HEK293T (cell line): ENCODE measurements around the gene PHACTR2.

ENCODE experiments used
- BHLHE40 ChIP-seq: fragments of 450-650 bp; IDR thresholded peaks from 2 replicates; pipeline ENCODE4 v1.6.1; 2016; ENCODE audit warnings: mild to moderate bottlenecking, moderate library complexity, borderline replicate concordance
- CTBP1 ChIP-seq: fragments of 450-650 bp; IDR thresholded peaks from 2 replicates; pipeline ENCODE4 v1.6.1; 2016; ENCODE audit warnings: borderline replicate concordance
- ELF4 ChIP-seq: fragments of 450-650 bp; IDR thresholded peaks from 2 replicates; pipeline ENCODE4 v1.6.1; 2017; ENCODE audit warnings: antibody characterized with exemption
- FOXA1 ChIP-seq: fragments of 450-650 bp; IDR thresholded peaks from 2 replicates; pipeline ENCODE4 v1.6.1; 2016; ENCODE audit warnings: mild to moderate bottlenecking
- FOXK2 ChIP-seq: fragments of 450-650 bp; IDR thresholded peaks from 2 replicates; pipeline ENCODE4 v1.6.1; 2016; ENCODE audit warnings: mild to moderate bottlenecking
- FOXM1 ChIP-seq: fragments of 450-650 bp; IDR thresholded peaks from 2 replicates; pipeline ENCODE4 v1.6.1; 2017; ENCODE audit warnings: mild to moderate bottlenecking, borderline replicate concordance
- HDGF ChIP-seq: fragments of 450-650 bp; IDR thresholded peaks from 2 replicates; pipeline ENCODE4 v1.6.1; 2017; ENCODE audit warnings: antibody characterized with exemption, borderline replicate concordance
- L3MBTL2 ChIP-seq: fragments of 450-650 bp; conservative IDR thresholded peaks from 2 replicates; pipeline ENCODE4 v1.6.1; 2016; ENCODE audit warnings: mild to moderate bottlenecking
- SP1 ChIP-seq: fragments of 450-650 bp; IDR thresholded peaks from 2 replicates; pipeline ENCODE4 v1.6.1; 2017
- SUZ12 ChIP-seq: fragments of 450-650 bp; IDR thresholded peaks from 2 replicates; pipeline ENCODE4 v1.6.1; 2016; ENCODE audit warnings: mild to moderate bottlenecking
- TARDBP ChIP-seq: fragments of 450-650 bp; IDR thresholded peaks from 2 replicates; pipeline ENCODE4 v1.6.1; 2016
- TF ChIP-seq, protein P1 (sequence below): fragments of 450-650 bp; IDR thresholded peaks from 2 replicates; pipeline ENCODE4 v1.6.1; 2016

DNA sequence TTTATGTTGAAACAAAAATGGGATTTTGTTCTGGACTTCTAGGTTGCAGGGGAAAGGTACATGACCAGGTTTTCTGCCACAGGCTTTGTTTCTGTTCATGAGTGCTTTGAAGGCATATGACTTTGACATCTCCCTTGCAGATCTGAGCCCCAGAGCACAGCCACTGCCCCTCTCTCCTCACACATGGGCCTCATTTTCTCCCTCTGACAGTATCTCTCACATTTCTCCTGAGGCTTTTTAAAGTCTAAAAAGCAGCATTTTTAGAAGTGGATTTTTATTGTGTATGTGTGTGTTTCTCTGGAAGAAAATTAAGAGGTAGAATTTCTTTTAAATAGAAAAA lies 115.5 kb downstream of the PHACTR2 start:
- no peak for TF ChIP-seq SP1
- no peak for TF ChIP-seq FOXM1
- TF ChIP-seq CTBP1, result no peak
- TF ChIP-seq TARDBP, result no peak
- no peak for TF ChIP-seq HDGF
- TF ChIP-seq L3MBTL2, result no peak
- TF ChIP-seq SUZ12, result no peak
- TF ChIP-seq, protein P1, sequence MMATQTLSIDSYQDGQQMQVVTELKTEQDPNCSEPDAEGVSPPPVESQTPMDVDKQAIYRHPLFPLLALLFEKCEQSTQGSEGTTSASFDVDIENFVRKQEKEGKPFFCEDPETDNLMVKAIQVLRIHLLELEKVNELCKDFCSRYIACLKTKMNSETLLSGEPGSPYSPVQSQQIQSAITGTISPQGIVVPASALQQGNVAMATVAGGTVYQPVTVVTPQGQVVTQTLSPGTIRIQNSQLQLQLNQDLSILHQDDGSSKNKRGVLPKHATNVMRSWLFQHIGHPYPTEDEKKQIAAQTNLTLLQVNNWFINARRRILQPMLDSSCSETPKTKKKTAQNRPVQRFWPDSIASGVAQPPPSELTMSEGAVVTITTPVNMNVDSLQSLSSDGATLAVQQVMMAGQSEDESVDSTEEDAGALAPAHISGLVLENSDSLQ, result no peak
- no peak for TF ChIP-seq FOXK2
- no peak for TF ChIP-seq ELF4
- TF ChIP-seq FOXA1, result no peak
- TF ChIP-seq BHLHE40, result no peak
